HEK293 (cell line): ENCODE results near the gene MRPS14.

ENCODE experiments used
- GLI2 ChIP-seq: fragments of 450-650 bp; formaldehyde crosslinking; IDR thresholded peaks from 2 replicates; pipeline ENCODE4; 2017; ENCODE audit warnings: missing biosample characterization, missing genetic modification characterization, low read depth, borderline replicate concordance
- KLF8 ChIP-seq: fragments of 450-650 bp; formaldehyde crosslinking; IDR thresholded peaks from 2 replicates; pipeline ENCODE4 v1.5.1; 2016; ENCODE audit warnings: missing biosample characterization, missing genetic modification characterization
- KLF9 ChIP-seq: fragments of 450-650 bp; formaldehyde crosslinking; IDR thresholded peaks from 2 replicates; pipeline ENCODE4 v1.5.1; 2016; ENCODE audit warnings: missing biosample characterization, missing genetic modification characterization, low read depth
- MYNN ChIP-seq: fragments of 450-650 bp; formaldehyde crosslinking; IDR thresholded peaks from 2 replicates; pipeline ENCODE4 v1.5.1; 2016; ENCODE audit warnings: missing biosample characterization, missing genetic modification characterization, borderline replicate concordance
- SCRT1 ChIP-seq: fragments of 450-650 bp; formaldehyde crosslinking; IDR thresholded peaks from 2 replicates; pipeline ENCODE4 v1.5.1; 2016; ENCODE audit warnings: missing biosample characterization, missing genetic modification characterization, borderline replicate concordance
- ZBTB1 ChIP-seq: fragments of 450-650 bp; formaldehyde crosslinking; IDR thresholded peaks from 2 replicates; pipeline ENCODE4 v1.5.1; 2016; ENCODE audit warnings: missing biosample characterization, missing genetic modification characterization
- ZBTB20 ChIP-seq: fragments of 450-650 bp; formaldehyde crosslinking; IDR thresholded peaks from 2 replicates; pipeline ENCODE4 v1.5.1; 2016; ENCODE audit warnings: missing biosample characterization, missing genetic modification characterization
- ZNF114 ChIP-seq: fragments of 450-650 bp; formaldehyde crosslinking; IDR thresholded peaks from 2 replicates; pipeline ENCODE4 v1.5.0; 2017; ENCODE audit warnings: missing biosample characterization, missing genetic modification characterization
- ZNF133 ChIP-seq: fragments of 450-650 bp; formaldehyde crosslinking; IDR thresholded peaks from 2 replicates; pipeline ENCODE4 v1.5.1; 2016; ENCODE audit warnings: missing biosample characterization, missing genetic modification characterization
- ZNF140 ChIP-seq: fragments of 450-650 bp; formaldehyde crosslinking; IDR thresholded peaks from 2 replicates; pipeline ENCODE4 v1.5.1; 2016; ENCODE audit warnings: missing biosample characterization, missing genetic modification characterization
- ZNF16 ChIP-seq: fragments of 450-650 bp; formaldehyde crosslinking; IDR thresholded peaks from 2 replicates; pipeline ENCODE4 v1.5.1; 2016; ENCODE audit warnings: low read depth, missing biosample characterization, missing genetic modification characterization
- ZNF169 ChIP-seq: fragments of 450-650 bp; formaldehyde crosslinking; IDR thresholded peaks from 2 replicates; pipeline ENCODE4 v1.5.1; 2016; ENCODE audit warnings: missing biosample characterization, missing genetic modification characterization
- ZNF174 ChIP-seq: fragments of 450-650 bp; formaldehyde crosslinking; IDR thresholded peaks from 2 replicates; pipeline ENCODE4 v1.5.0; 2017; ENCODE audit warnings: missing biosample characterization, mild to moderate bottlenecking, missing genetic modification characterization
- ZNF24 ChIP-seq: fragments of 450-650 bp; formaldehyde crosslinking; IDR thresholded peaks from 2 replicates; pipeline ENCODE4 v1.5.1; 2016; ENCODE audit warnings: missing biosample characterization, missing genetic modification characterization
- ZNF335 ChIP-seq: fragments of 450-650 bp; formaldehyde crosslinking; conservative IDR thresholded peaks from 2 replicates; pipeline ENCODE4 v1.5.1; 2016; ENCODE audit warnings: missing biosample characterization, missing genetic modification characterization
- ZNF366 ChIP-seq: fragments of 450-650 bp; formaldehyde crosslinking; conservative IDR thresholded peaks from 2 replicates; pipeline ENCODE4 v1.5.1; 2016; ENCODE audit warnings: missing biosample characterization, missing genetic modification characterization
- ZNF433 ChIP-seq: fragments of 450-650 bp; formaldehyde crosslinking; IDR thresholded peaks from 2 replicates; pipeline ENCODE4 v1.5.1; 2016; ENCODE audit warnings: missing biosample characterization, missing genetic modification characterization, low read depth
- ZNF610 ChIP-seq: fragments of 450-650 bp; formaldehyde crosslinking; IDR thresholded peaks from 2 replicates; pipeline ENCODE4 v1.5.1; 2016; ENCODE audit warnings: missing biosample characterization, missing genetic modification characterization, borderline replicate concordance
- ZNF658 ChIP-seq: fragments of 450-650 bp; formaldehyde crosslinking; IDR thresholded peaks from 2 replicates; pipeline ENCODE4; 2016; ENCODE audit warnings: missing biosample characterization, missing genetic modification characterization
- ZNF670 ChIP-seq: fragments of 450-650 bp; formaldehyde crosslinking; IDR thresholded peaks from 2 replicates; pipeline ENCODE4 v1.5.1; 2016; ENCODE audit warnings: missing biosample characterization, missing genetic modification characterization, low read depth
- ZNF701 ChIP-seq: fragments of 450-650 bp; formaldehyde crosslinking; IDR thresholded peaks from 2 replicates; pipeline ENCODE4 v1.5.1; 2016; ENCODE audit warnings: missing biosample characterization, missing genetic modification characterization
- ZNF777 ChIP-seq: fragments of 450-650 bp; formaldehyde crosslinking; IDR thresholded peaks from 2 replicates; pipeline ENCODE4 v1.5.1; 2017; ENCODE audit warnings: missing biosample characterization, missing genetic modification characterization, borderline replicate concordance
- ZNF837 ChIP-seq: fragments of 450-650 bp; formaldehyde crosslinking; IDR thresholded peaks from 2 replicates; pipeline ENCODE4 v1.5.1; 2016; ENCODE audit warnings: missing biosample characterization, missing genetic modification characterization
- ZSCAN16 ChIP-seq: fragments of 450-650 bp; formaldehyde crosslinking; IDR thresholded peaks from 2 replicates; pipeline ENCODE4 v1.5.1; 2016; ENCODE audit warnings: missing biosample characterization, missing genetic modification characterization
- ZXDB ChIP-seq: fragments of 450-650 bp; formaldehyde crosslinking; IDR thresholded peaks from 2 replicates; pipeline ENCODE4 v1.5.1; 2016; ENCODE audit warnings: missing biosample characterization, missing genetic modification characterization
- TF ChIP-seq, protein P1 (sequence below): fragments of 450-650 bp; formaldehyde crosslinking; IDR thresholded peaks from 2 replicates; pipeline ENCODE4 v1.5.1; 2017; ENCODE audit warnings: missing biosample characterization, mild to moderate bottlenecking, missing genetic modification characterization, moderate library complexity
- TF ChIP-seq, protein P2 (sequence below): fragments of 450-650 bp; formaldehyde crosslinking; IDR thresholded peaks from 2 replicates; pipeline ENCODE4 v1.5.1; 2017; ENCODE audit warnings: missing biosample characterization, missing genetic modification characterization
- TF ChIP-seq, protein P3 (sequence below): fragments of 450-650 bp; formaldehyde crosslinking; optimal IDR thresholded peaks from 2 replicates; pipeline ENCODE3; 2016; ENCODE audit warnings: missing biosample characterization, mild to moderate bottlenecking, missing genetic modification characterization
- TF ChIP-seq, protein P4 (sequence below): fragments of 450-650 bp; formaldehyde crosslinking; IDR thresholded peaks from 2 replicates; pipeline ENCODE4 v1.5.1; 2016; ENCODE audit warnings: missing biosample characterization, missing genetic modification characterization, borderline replicate concordance
- TF ChIP-seq, protein P5 (sequence below): fragments of 450-650 bp; formaldehyde crosslinking; IDR thresholded peaks from 2 replicates; pipeline ENCODE4 v1.5.1; 2017; ENCODE audit warnings: missing biosample characterization, missing genetic modification characterization

Gene MRPS14

DNA sequence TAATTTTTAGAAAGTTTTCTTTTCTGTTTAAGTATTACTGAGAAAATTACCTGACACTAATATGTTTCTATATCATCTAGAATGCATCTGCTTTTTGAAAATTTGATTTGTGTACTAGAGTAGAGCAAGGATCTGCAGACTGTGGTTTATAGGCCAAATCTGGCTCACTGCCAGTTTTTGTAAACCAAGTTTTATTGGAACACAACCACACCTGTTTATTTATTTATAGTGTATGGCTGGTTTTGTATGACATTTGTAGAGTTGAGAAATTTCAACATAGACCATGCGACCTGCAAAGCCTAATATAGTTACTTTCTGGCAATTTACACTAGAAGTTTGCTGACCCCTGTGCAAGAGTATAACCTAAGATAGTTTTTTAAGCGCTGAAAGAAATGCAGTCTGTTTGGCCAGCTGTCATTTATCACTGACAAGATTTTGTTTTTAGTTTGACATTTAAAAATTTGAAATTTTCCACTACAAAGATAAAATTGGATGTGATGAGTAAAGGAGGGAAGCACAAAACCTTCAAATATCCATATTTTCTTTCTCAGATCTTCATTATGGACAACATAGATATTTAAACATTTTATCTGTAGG lies 59.6 kb downstream of the MRPS14 start (continued):
- TF ChIP-seq, protein P1, sequence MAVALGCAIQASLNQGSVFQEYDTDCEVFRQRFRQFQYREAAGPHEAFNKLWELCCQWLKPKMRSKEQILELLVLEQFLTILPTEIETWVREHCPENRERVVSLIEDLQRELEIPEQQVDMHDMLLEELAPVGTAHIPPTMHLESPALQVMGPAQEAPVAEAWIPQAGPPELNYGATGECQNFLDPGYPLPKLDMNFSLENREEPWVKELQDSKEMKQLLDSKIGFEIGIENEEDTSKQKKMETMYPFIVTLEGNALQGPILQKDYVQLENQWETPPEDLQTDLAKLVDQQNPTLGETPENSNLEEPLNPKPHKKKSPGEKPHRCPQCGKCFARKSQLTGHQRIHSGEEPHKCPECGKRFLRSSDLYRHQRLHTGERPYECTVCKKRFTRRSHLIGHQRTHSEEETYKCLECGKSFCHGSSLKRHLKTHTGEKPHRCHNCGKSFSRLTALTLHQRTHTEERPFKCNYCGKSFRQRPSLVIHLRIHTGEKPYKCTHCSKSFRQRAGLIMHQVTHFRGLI (tag by site-specific recombination) = no peak
- no peak for TF ChIP-seq ZNF366 (tag by site-specific recombination)
- TF ChIP-seq MYNN = no peak
- TF ChIP-seq ZNF670 (tag by site-specific recombination) = no peak
- no peak for TF ChIP-seq ZNF837 (tag by site-specific recombination)
- no peak for TF ChIP-seq ZNF16
- no peak; the same call in 1 of the 2 replicates for TF ChIP-seq GLI2 (tag by site-specific recombination)
- TF ChIP-seq ZNF777 = no peak
- TF ChIP-seq, protein P2, sequence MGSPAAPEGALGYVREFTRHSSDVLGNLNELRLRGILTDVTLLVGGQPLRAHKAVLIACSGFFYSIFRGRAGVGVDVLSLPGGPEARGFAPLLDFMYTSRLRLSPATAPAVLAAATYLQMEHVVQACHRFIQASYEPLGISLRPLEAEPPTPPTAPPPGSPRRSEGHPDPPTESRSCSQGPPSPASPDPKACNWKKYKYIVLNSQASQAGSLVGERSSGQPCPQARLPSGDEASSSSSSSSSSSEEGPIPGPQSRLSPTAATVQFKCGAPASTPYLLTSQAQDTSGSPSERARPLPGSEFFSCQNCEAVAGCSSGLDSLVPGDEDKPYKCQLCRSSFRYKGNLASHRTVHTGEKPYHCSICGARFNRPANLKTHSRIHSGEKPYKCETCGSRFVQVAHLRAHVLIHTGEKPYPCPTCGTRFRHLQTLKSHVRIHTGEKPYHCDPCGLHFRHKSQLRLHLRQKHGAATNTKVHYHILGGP = peak; percentile 40; the same call in 1 of the 2 replicates
- TF ChIP-seq SCRT1 (tag by site-specific recombination) = no peak
- no peak for TF ChIP-seq ZNF140 (tag by site-specific recombination)
- TF ChIP-seq, protein P3, sequence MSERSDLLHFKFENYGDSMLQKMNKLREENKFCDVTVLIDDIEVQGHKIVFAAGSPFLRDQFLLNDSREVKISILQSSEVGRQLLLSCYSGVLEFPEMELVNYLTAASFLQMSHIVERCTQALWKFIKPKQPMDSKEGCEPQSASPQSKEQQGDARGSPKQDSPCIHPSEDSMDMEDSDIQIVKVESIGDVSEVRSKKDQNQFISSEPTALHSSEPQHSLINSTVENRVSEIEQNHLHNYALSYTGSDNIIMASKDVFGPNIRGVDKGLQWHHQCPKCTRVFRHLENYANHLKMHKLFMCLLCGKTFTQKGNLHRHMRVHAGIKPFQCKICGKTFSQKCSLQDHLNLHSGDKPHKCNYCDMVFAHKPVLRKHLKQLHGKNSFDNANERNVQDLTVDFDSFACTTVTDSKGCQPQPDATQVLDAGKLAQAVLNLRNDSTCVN (tag by site-specific recombination) = no peak
- TF ChIP-seq ZNF133 (tag by site-specific recombination) = no peak
- no peak for TF ChIP-seq ZBTB1 (tag by site-specific recombination)
- TF ChIP-seq KLF8 (tag by site-specific recombination) = no peak
- TF ChIP-seq ZNF658 (tag by site-specific recombination) = no peak
- no peak for TF ChIP-seq ZNF433 (tag by site-specific recombination)
- TF ChIP-seq ZSCAN16 = no peak
- no peak for TF ChIP-seq ZNF169 (tag by site-specific recombination)
- TF ChIP-seq ZNF701 (tag by site-specific recombination) = no peak
- TF ChIP-seq, protein P4, sequence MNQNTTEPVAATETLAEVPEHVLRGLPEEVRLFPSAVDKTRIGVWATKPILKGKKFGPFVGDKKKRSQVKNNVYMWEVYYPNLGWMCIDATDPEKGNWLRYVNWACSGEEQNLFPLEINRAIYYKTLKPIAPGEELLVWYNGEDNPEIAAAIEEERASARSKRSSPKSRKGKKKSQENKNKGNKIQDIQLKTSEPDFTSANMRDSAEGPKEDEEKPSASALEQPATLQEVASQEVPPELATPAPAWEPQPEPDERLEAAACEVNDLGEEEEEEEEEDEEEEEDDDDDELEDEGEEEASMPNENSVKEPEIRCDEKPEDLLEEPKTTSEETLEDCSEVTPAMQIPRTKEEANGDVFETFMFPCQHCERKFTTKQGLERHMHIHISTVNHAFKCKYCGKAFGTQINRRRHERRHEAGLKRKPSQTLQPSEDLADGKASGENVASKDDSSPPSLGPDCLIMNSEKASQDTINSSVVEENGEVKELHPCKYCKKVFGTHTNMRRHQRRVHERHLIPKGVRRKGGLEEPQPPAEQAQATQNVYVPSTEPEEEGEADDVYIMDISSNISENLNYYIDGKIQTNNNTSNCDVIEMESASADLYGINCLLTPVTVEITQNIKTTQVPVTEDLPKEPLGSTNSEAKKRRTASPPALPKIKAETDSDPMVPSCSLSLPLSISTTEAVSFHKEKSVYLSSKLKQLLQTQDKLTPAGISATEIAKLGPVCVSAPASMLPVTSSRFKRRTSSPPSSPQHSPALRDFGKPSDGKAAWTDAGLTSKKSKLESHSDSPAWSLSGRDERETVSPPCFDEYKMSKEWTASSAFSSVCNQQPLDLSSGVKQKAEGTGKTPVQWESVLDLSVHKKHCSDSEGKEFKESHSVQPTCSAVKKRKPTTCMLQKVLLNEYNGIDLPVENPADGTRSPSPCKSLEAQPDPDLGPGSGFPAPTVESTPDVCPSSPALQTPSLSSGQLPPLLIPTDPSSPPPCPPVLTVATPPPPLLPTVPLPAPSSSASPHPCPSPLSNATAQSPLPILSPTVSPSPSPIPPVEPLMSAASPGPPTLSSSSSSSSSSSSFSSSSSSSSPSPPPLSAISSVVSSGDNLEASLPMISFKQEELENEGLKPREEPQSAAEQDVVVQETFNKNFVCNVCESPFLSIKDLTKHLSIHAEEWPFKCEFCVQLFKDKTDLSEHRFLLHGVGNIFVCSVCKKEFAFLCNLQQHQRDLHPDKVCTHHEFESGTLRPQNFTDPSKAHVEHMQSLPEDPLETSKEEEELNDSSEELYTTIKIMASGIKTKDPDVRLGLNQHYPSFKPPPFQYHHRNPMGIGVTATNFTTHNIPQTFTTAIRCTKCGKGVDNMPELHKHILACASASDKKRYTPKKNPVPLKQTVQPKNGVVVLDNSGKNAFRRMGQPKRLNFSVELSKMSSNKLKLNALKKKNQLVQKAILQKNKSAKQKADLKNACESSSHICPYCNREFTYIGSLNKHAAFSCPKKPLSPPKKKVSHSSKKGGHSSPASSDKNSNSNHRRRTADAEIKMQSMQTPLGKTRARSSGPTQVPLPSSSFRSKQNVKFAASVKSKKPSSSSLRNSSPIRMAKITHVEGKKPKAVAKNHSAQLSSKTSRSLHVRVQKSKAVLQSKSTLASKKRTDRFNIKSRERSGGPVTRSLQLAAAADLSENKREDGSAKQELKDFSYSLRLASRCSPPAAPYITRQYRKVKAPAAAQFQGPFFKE (tag by site-specific recombination) = no peak
- TF ChIP-seq ZNF610 (tag by site-specific recombination) = no peak
- TF ChIP-seq KLF9 (tag by site-specific recombination) = no peak
- TF ChIP-seq ZNF335 (tag by site-specific recombination) = no peak
- TF ChIP-seq ZNF114 (tag by site-specific recombination) = no peak
- TF ChIP-seq ZNF24 (tag by site-specific recombination) = no peak
- no peak for TF ChIP-seq ZBTB20 (tag by site-specific recombination)
- TF ChIP-seq ZNF174 (tag by site-specific recombination) = no peak
- TF ChIP-seq ZXDB (tag by site-specific recombination) = no peak; the same call in 1 of the 2 replicates
- TF ChIP-seq, protein P5, sequence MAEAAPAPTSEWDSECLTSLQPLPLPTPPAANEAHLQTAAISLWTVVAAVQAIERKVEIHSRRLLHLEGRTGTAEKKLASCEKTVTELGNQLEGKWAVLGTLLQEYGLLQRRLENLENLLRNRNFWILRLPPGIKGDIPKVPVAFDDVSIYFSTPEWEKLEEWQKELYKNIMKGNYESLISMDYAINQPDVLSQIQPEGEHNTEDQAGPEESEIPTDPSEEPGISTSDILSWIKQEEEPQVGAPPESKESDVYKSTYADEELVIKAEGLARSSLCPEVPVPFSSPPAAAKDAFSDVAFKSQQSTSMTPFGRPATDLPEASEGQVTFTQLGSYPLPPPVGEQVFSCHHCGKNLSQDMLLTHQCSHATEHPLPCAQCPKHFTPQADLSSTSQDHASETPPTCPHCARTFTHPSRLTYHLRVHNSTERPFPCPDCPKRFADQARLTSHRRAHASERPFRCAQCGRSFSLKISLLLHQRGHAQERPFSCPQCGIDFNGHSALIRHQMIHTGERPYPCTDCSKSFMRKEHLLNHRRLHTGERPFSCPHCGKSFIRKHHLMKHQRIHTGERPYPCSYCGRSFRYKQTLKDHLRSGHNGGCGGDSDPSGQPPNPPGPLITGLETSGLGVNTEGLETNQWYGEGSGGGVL (tag by site-specific recombination) = no peak
